ENCODE measurements around the gene SEMA6A.

- TF ChIP-seq CTCF (IDR thresholded peaks at IDR 0.05; ENCODE audit: insufficient read depth, low read length) (no peak), POLR2AphosphoS5 (IDR thresholded peaks at IDR 0.05; ENCODE audit: low read depth) (no peak), GABPA (IDR thresholded peaks at IDR 0.05; ENCODE audit: low read depth) (no peak), SPI1 (IDR thresholded peaks at IDR 0.05; ENCODE audit: borderline replicate concordance, low read depth) (no peak)
- TF ChIP-seq, protein P1, sequence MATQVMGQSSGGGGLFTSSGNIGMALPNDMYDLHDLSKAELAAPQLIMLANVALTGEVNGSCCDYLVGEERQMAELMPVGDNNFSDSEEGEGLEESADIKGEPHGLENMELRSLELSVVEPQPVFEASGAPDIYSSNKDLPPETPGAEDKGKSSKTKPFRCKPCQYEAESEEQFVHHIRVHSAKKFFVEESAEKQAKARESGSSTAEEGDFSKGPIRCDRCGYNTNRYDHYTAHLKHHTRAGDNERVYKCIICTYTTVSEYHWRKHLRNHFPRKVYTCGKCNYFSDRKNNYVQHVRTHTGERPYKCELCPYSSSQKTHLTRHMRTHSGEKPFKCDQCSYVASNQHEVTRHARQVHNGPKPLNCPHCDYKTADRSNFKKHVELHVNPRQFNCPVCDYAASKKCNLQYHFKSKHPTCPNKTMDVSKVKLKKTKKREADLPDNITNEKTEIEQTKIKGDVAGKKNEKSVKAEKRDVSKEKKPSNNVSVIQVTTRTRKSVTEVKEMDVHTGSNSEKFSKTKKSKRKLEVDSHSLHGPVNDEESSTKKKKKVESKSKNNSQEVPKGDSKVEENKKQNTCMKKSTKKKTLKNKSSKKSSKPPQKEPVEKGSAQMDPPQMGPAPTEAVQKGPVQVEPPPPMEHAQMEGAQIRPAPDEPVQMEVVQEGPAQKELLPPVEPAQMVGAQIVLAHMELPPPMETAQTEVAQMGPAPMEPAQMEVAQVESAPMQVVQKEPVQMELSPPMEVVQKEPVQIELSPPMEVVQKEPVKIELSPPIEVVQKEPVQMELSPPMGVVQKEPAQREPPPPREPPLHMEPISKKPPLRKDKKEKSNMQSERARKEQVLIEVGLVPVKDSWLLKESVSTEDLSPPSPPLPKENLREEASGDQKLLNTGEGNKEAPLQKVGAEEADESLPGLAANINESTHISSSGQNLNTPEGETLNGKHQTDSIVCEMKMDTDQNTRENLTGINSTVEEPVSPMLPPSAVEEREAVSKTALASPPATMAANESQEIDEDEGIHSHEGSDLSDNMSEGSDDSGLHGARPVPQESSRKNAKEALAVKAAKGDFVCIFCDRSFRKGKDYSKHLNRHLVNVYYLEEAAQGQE (IDR thresholded peaks at IDR 0.05; ENCODE audit: insufficient replicate concordance, low read depth): no peak
These were observed 87.6 kb downstream of the SEMA6A start for GRCh38 chr5:116487045-116487444.
